Activated T-helper 1 cell treated with anti-CD3 and anti-CD28 coated beads, Interleukin-12 subunit alpha, Interleukin-12 subunit beta, Interleukin-2, Interleukin-4 antibody, amounts not matched to agents 30 ng/mL and 10 ng/mL and 1 ng/mL, durations not matched to agents 14 hours and 24 hours and 36 hours (primary cell): ENCODE data around the gene TMEM214. TPM values are rescaled to one million over a fixed set of nuclear protein-coding genes. Genes with fewer than 3 reads are reported as not detected.
"Not testable (repeated sequence)": the region's sequence is repeated elsewhere in the genome, so short reads cannot be mapped to it uniquely, and the experiment has no call there.

Source experiments
- DNase-seq: peaks from one replicate; pipeline ENCODE4 v3.0.0; 2021; ENCODE audit warnings: low spot score
- H3K27ac Mint-ChIP-seq: one replicate; pipeline ENCODE4 v1.8.0; 2021; ENCODE audit warnings: mild to moderate bottlenecking, mixed read lengths
- H3K27me3 Mint-ChIP-seq: one replicate; pipeline ENCODE4 v1.8.0; 2022; ENCODE audit warnings: mild to moderate bottlenecking, moderate library complexity, mixed read lengths; ENCODE audit not compliant: insufficient read depth
- H3K36me3 Mint-ChIP-seq: one replicate; pipeline ENCODE4 v1.8.0; 2021; ENCODE audit warnings: low read depth, mixed read lengths
- H3K4me1 Mint-ChIP-seq: one replicate; pipeline ENCODE4 v1.8.0; 2021; ENCODE audit warnings: low read depth, mixed read lengths
- H3K4me3 Mint-ChIP-seq: one replicate; pipeline ENCODE4 v1.8.0; 2021; ENCODE audit warnings: mild to moderate bottlenecking, moderate library complexity, mixed read lengths
- H3K9me3 Mint-ChIP-seq: one replicate; pipeline ENCODE4 v1.8.0; 2021; ENCODE audit warnings: mixed read lengths
- intact Hi-C: fragments of 100-400 bp; cut with micrococcal nuclease; formaldehyde crosslinking; loops from one replicate; pipeline ENCODE4 v1.15.1; 2024
- total RNA-seq: library from RNA; stranded (reverse); gene quantifications from 2 replicates; pipeline ENCODE4 v1.2.3, GENCODE V29; 2022

TMEM214 gene
- total RNA-seq, 1 donor from 2014 or later, result 98.1 TPM

DNA sequence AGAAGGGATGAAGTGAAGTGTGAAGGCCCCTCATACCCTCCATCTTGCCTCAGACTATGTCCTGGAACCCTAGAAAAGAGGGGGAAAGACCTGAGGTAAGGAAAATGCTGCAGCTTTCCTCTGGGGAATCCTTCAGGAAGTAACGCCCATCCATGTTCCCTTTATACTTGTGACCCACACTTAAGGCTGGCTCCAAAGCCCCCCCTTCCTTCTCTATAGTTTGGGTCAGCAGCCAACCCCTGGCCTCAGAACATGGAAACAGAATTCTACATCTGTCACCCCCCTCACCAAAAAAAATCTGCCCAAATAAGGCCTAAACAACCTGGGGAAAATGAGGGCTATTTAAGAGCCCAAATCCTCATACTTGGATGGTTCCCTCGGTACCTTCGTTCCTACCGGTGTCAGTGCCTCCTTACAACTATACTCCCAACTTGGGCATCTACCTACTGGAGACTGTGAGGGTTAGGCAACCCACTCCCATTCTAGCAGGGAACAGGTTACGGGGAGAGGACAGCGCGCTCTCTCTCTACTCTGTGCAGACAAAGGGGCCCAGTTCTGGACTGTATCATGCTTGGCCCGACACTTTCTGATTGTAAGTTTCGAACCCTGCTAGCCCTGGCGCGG, 38.0 kb downstream of the TMEM214 start:
- intact Hi-C loops, result loop anchor here (1.0 to 5.0 kb wide), 9 partner anchors 11 to 357 kb away; partner anchors contain the start of genes AGBL5, ATRAID, GTF3C2 and KHK
- H3K9me3 Mint-ChIP-seq, result no peaks in the 10 kb centered on the region
- peak overlapping the region; percentile 99 for H3K4me3 Mint-ChIP-seq
- DNase-seq, result no peak
- peaks cover 2% of the 10 kb centered on the region for H3K27me3 Mint-ChIP-seq
- H3K27ac Mint-ChIP-seq, result peak overlapping the region; percentile 94
- peaks cover 84% of the 10 kb centered on the region for H3K4me1 Mint-ChIP-seq
- H3K36me3 Mint-ChIP-seq, result peaks cover 40% of the 10 kb centered on the region

- H3K4me1 Mint-ChIP-seq, result peaks cover 84% of the 10 kb centered on the region
- peak within 1 kb of the TSS; percentile 99 for H3K4me3 Mint-ChIP-seq
- peaks cover 2% of the 10 kb centered on the region for H3K27me3 Mint-ChIP-seq
- H3K9me3 Mint-ChIP-seq, result no peaks in the 10 kb centered on the region
- intact Hi-C loops, result loop anchor here (1.0 to 5.0 kb wide), 9 partner anchors 10 to 356 kb away; partner anchors contain the start of genes AGBL5, ATRAID, GTF3C2 and KHK
- peak; percentile 91 for DNase-seq
- peaks cover 33% of the 10 kb centered on the region for H3K36me3 Mint-ChIP-seq
- peak within 1 kb of the TSS; percentile 98 for H3K27ac Mint-ChIP-seq
These were observed 38.7 kb downstream of the TMEM214 start, which contains the start of gene OST4 for GRCh38 chr2:27071277-27071989. Gene OST4 (minus strand): TSS chr2:27071654.

- Mint-ChIP-seq H3K36me3 (peaks cover 33% of the 10 kb centered on the region), H3K4me1 (peaks cover 90% of the 10 kb centered on the region), H3K27me3 (peaks cover 2% of the 10 kb centered on the region), H3K4me3 (peak overlapping the region; percentile 88), H3K9me3 (no peaks in the 10 kb centered on the region), H3K27ac (peak overlapping the region; percentile 98)
- peak; percentile 20 for DNase-seq
- intact Hi-C loops, result loop anchor here (1.0 to 5.0 kb wide), 9 partner anchors 9 to 355 kb away; partner anchors contain the start of genes AGBL5, ATRAID, GTF3C2 and KHK
These were observed 39.4 kb downstream of the TMEM214 start for GRCh38 chr2:27071990-27072830.

GRCh38 chr2:27072920-27073319, 40.2 kb downstream of the TMEM214 start:
- Mint-ChIP-seq H3K36me3 (peaks cover 27% of the 10 kb centered on the region), H3K4me3 (peak overlapping the region; percentile 88), H3K27ac (peak overlapping the region; percentile 79), H3K27me3 (peaks cover 2% of the 10 kb centered on the region), H3K4me1 (peaks cover 88% of the 10 kb centered on the region), H3K9me3 (no peaks in the 10 kb centered on the region)
- intact Hi-C loops, result loop anchor here (5.0 kb wide), 1 partner anchor 354 kb away; the partner anchor contains the start of gene NRBP1
- no peak for DNase-seq

DNA sequence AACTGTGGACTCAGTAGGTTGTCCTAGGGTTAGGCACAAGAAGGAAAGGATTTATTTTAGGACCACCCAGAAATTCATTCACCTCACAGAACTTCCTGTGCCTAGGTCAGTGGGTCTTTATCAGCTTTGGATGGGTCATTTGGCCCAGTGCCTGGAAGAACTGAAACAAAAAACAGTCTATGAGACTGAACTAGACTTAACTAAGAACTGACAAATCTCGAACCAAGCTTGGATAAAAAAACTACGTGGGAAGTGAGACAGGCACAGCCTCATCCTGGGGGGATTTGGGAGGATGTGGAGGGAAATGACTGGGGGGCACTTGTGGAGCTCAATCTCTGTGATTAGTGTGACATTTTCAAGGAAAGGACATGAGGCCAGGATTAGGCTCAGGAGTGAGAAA, 41.0 kb downstream of the TMEM214 start:
- Mint-ChIP-seq H3K4me1 (peaks cover 81% of the 10 kb centered on the region), H3K4me3 (peak overlapping the region; percentile 40), H3K9me3 (no peaks in the 10 kb centered on the region), H3K36me3 (peaks cover 19% of the 10 kb centered on the region), H3K27ac (peak overlapping the region; percentile 75), H3K27me3 (peaks cover 2% of the 10 kb centered on the region)
- no peak for DNase-seq
- intact Hi-C loops, result loop anchor here (5.0 kb wide), 1 partner anchor 354 kb away; the partner anchor contains the start of gene NRBP1

GRCh38 chr2:27074738-27075565, 42.2 kb downstream of the TMEM214 start:
- peak; percentile 27 for DNase-seq
- H3K9me3 Mint-ChIP-seq, result no peaks in the 10 kb centered on the region
- intact Hi-C loops, result loop anchor here (5.0 kb wide), 1 partner anchor 352 kb away; the partner anchor contains the start of gene NRBP1
- H3K4me1 Mint-ChIP-seq, result peaks cover 73% of the 10 kb centered on the region
- H3K4me3 Mint-ChIP-seq, result peak overlapping the region; percentile 40
- H3K27me3 Mint-ChIP-seq, result peaks cover 2% of the 10 kb centered on the region
- H3K36me3 Mint-ChIP-seq, result peaks cover 11% of the 10 kb centered on the region
- H3K27ac Mint-ChIP-seq, result peak overlapping the region; percentile 87

DNA sequence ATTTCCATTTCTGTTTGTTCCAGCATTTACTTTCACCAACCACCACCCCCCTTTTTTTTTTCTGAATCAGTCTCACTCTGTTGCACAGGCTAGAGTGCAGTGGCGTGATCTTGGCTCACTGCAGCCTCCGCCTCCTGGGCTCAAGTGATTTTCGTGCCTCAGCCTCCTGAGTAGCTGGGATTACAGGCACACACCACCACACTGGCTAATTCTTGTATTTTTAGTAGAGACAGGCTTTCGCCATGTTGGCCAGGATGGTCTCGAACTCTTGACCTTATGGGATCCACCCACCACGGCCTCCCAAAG, 42.8 kb downstream of the TMEM214 start:
- H3K4me1 Mint-ChIP-seq, result peaks cover 73% of the 10 kb centered on the region
- H3K4me3 Mint-ChIP-seq, result peak overlapping the region; percentile 40
- H3K27me3 Mint-ChIP-seq, H3K9me3 Mint-ChIP-seq, DNase-seq, H3K36me3 Mint-ChIP-seq, intact Hi-C loops: not testable (repeated sequence)
- H3K27ac Mint-ChIP-seq, result peak overlapping the region; percentile 87

- Mint-ChIP-seq H3K36me3 (peaks cover 3% of the 10 kb centered on the region), H3K4me1 (peaks cover 74% of the 10 kb centered on the region), H3K27ac (peak overlapping the region; percentile 65), H3K27me3 (no peaks in the 10 kb centered on the region), H3K9me3 (no peaks in the 10 kb centered on the region), H3K4me3 (peak overlapping the region; percentile 38)
- no peak for DNase-seq
- intact Hi-C loops, result no loop called here
These were observed 43.6 kb downstream of the TMEM214 start for GRCh38 chr2:27076323-27076722.

DNA sequence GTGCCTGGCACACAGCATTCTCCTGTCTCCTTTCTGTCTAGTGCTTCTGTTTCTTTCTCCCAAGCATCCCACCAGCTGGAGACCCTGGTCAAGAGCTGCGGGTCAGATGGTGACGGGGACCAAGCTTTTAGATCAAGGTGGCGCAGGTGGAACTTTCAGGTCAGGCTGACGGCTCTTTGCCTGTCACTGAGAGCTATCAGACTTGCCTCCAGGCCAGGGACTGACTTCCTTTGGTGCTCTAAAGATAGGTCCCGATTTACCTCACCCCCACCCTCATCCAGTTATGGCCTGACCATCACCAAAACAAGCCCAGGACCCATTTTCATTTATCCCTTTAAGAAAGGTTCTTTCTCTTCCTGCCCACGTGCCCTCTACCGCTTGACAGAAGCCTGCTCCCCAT, 44.5 kb downstream of the TMEM214 start:
- intact Hi-C loops, result no loop called here
- Mint-ChIP-seq H3K4me3 (no peak overlapping the region), H3K27ac (peak overlapping the region; percentile 16), H3K36me3 (peaks cover 3% of the 10 kb centered on the region), H3K9me3 (no peaks in the 10 kb centered on the region), H3K27me3 (no peaks in the 10 kb centered on the region), H3K4me1 (peaks cover 76% of the 10 kb centered on the region)
- DNase-seq, result no peak

DNA sequence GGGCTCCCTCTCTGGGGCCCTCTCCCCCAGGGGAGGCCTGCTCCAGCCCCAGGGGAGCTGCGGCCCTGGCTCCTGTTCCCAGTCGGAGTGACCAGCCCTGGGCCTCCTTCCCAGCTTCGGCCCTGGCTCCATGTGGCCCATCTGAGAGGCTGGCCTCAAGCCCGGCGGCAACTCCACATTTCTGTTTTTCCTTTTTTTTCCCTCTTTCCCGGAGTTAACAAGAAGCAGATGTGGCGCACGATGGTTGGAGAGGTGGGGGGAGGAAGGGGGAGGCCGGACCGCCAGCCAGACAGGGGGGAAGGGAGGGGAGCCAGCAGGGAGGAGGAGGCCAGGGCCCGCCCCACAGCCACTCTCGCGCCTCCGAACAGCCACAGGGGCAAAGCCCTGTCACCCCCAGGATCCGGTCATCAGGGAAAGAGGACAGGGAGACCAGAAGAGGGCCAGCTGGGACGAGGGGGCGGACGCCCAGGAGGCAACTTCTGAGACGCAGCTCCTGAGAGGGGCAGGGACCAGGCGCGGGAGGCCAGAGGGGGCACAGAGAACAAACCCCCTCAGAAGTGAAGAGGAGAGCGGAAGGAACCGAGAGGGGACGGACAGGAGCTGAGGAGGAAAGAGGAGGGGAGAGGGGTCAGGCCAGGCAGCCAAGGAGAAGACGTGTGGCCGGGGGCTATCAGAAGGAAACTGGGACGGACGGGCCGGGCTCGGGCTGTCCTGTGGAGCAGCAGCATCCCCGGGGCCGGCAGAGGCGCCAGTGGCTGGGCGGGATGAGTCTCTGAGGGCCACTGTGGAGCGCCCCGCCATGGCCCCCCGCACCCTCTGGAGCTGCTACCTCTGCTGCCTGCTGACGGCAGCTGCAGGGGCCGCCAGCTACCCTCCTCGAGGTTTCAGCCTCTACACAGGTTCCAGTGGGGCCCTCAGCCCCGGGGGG, 45.8 kb downstream of the TMEM214 start, which contains the start of gene EMILIN1:
TSS of gene EMILIN1 (plus strand) at position 349 of the 928 bp plus-strand sequence. CDS start at position 800, 451 bp downstream.
- H3K4me1 Mint-ChIP-seq, result peaks cover 63% of the 10 kb centered on the region
- intact Hi-C loops, result no loop called here
- no peaks in the 10 kb centered on the region for H3K9me3 Mint-ChIP-seq

More for the DNA sequence above, 45.8 kb downstream of the TMEM214 start, which contains the start of gene EMILIN1:
- Mint-ChIP-seq H3K36me3 (peaks cover 3% of the 10 kb centered on the region), H3K4me3 (no peak within 1 kb of the TSS), H3K27me3 (no peaks in the 10 kb centered on the region), H3K27ac (peak within 1 kb of the TSS; percentile 16)
- no peak for DNase-seq
